Ascending aorta (tissue), 2 donors: ENCODE measurements around the gene OXLD1. TPM values are rescaled to one million over a fixed set of nuclear protein-coding genes. Genes with fewer than 3 reads are reported as not detected.
A peak's percentile ranks its signal among the peaks of the same experiment; 100 is the strongest.

Experiments used
- DNase-seq, 2 donors: peaks; one replicate each; pipeline ENCODE4 v3.0.0-alpha.2; 2019; ENCODE audit warnings: low spot score in 2 of 2
- H3K27ac ChIP-seq, 2 donors: fragments of 200-600 bp; sonication (generic); one replicate each; pipeline ENCODE4 v1.5.1; 2016 to 2017; ENCODE audit warnings: mild to moderate bottlenecking in 1 of 2
- H3K27me3 ChIP-seq: fragments of 200-600 bp; sonication (generic); one replicate; pipeline ENCODE4 v1.5.1; 2017
- H3K36me3 ChIP-seq, 2 donors: fragments of 200-600 bp; sonication (generic); one replicate each; pipeline ENCODE4 v1.5.1; 2016
- H3K4me1 ChIP-seq, 2 donors: fragments of 200-600 bp; sonication (generic); one replicate each; pipeline ENCODE4 v1.5.1; 2016 to 2017; ENCODE audit warnings: mild to moderate bottlenecking in 1 of 2
- H3K4me3 ChIP-seq, 2 donors: fragments of 200-600 bp; sonication (generic); one replicate each; pipeline ENCODE4 v1.5.1; 2016 to 2017; ENCODE audit warnings: mild to moderate bottlenecking in 1 of 2
- H3K9me3 ChIP-seq, 2 donors: fragments of 200-600 bp; sonication (generic); one replicate each; pipeline ENCODE4 v1.5.1; 2016
- CTCF ChIP-seq, 3 experiments: fragments of 200-600 bp in 2 of 3; fragments of 450-650 bp in 1 of 3; sonication (generic) in 2 of 3; IDR thresholded peaks; one replicate each; pipeline ENCODE4 v1.5.1; 2016 to 2019; ENCODE audit warnings: antibody characterized with exemption in 3 of 3, mild to moderate bottlenecking in 1 of 3, moderate library complexity in 1 of 3
- intact Hi-C: fragments of 100-400 bp; cut with DNase I; formaldehyde crosslinking; loops from one replicate; pipeline ENCODE4 v1.15.1; 2023
- total RNA-seq: library from RNA; depleted of rRNA; stranded (reverse); fragments of >200 nt; gene quantifications from one replicate; pipeline ENCODE4 v1.1.0, GENCODE V29; 2016

Gene OXLD1
- total RNA-seq, 1 donor from 2014 or later = 96.1 TPM

GRCh38 chr17:81688616-81689015 is 22.2 kb upstream of the OXLD1 start:
- Histone ChIP-seq H3K36me3 (peaks cover 76 to 79% of the 10 kb centered on the region in 2 donors), H3K27me3 (no peaks in the 10 kb centered on the region), H3K27ac (no peak overlapping the region), H3K9me3 (no peaks in the 10 kb centered on the region), H3K4me3 (no peak overlapping the region), H3K4me1 (peaks cover 11 to 14% of the 10 kb centered on the region in 2 donors)
- DNase-seq = no peak
- intact Hi-C loops = no loop called here
- no peak for TF ChIP-seq CTCF (IDR thresholded peaks at IDR 0.05)

- no peak overlapping the region for H3K27ac ChIP-seq
- H3K36me3 ChIP-seq = peaks cover 70 to 73% of the 10 kb centered on the region in 2 donors
- no peaks in the 10 kb centered on the region for H3K27me3 ChIP-seq
- peaks cover 14% of the 10 kb centered on the region in 2 donors for H3K4me1 ChIP-seq
- H3K4me3 ChIP-seq = no peak overlapping the region
- DNase-seq = no peak
- intact Hi-C loops = no loop called here
- H3K9me3 ChIP-seq = no peaks in the 10 kb centered on the region
- no peak for TF ChIP-seq CTCF (IDR thresholded peaks at IDR 0.05)
Observed at GRCh38 chr17:81687770-81688541, 21.6 kb upstream of the OXLD1 start.

- Histone ChIP-seq H3K4me1 (peaks cover 14 to 20% of the 10 kb centered on the region in 2 donors), H3K27ac (no peak overlapping the region), H3K4me3 (no peak overlapping the region), H3K27me3 (no peaks in the 10 kb centered on the region), H3K36me3 (peaks cover 56 to 59% of the 10 kb centered on the region in 2 donors), H3K9me3 (no peaks in the 10 kb centered on the region)
- DNase-seq = no peak
- no peak for TF ChIP-seq CTCF (IDR thresholded peaks at IDR 0.05)
- intact Hi-C loops = no loop called here
Observed at GRCh38 chr17:81686614-81687013, 20.2 kb upstream of the OXLD1 start.

- intact Hi-C loops = no loop called here
- TF ChIP-seq CTCF (IDR thresholded peaks at IDR 0.05) = no peak
- peaks cover 41 to 44% of the 10 kb centered on the region in 2 donors for H3K36me3 ChIP-seq
Observed at GRCh38 chr17:81685108-81685507, 18.7 kb upstream of the OXLD1 start.

GRCh38 chr17:81684442-81684911 is 18.1 kb upstream of the OXLD1 start:
- no peak for DNase-seq
- peaks cover 35 to 38% of the 10 kb centered on the region in 2 donors for H3K36me3 ChIP-seq

More at GRCh38 chr17:81685108-81685507, 18.7 kb upstream of the OXLD1 start:
- Histone ChIP-seq H3K9me3 (no peaks in the 10 kb centered on the region), H3K27me3 (no peaks in the 10 kb centered on the region), H3K4me1 (peaks cover 14 to 20% of the 10 kb centered on the region in 2 donors), H3K4me3 (peak overlapping the region; percentile 66 to 84), H3K27ac (peak overlapping the region; percentile 82 to 89)
- DNase-seq = no peak

More at GRCh38 chr17:81684442-81684911, 18.1 kb upstream of the OXLD1 start:
- Histone ChIP-seq H3K4me3 (peak overlapping the region; percentile 66 to 84), H3K27ac (peak overlapping the region; percentile 82 to 89), H3K27me3 (no peaks in the 10 kb centered on the region), H3K4me1 (peaks cover 14 to 20% of the 10 kb centered on the region in 2 donors), H3K9me3 (no peaks in the 10 kb centered on the region)
- intact Hi-C loops = no loop called here
- no peak for TF ChIP-seq CTCF (IDR thresholded peaks at IDR 0.05)
